K562 (cell line): ENCODE data around the gene PDLIM7. TPM values are rescaled to one million over a fixed set of nuclear protein-coding genes. Genes with fewer than 3 reads are reported as not detected.
A peak's percentile ranks its signal among the peaks of the same experiment; 100 is the strongest.

Source experiments
- ATF1 ChIP-seq, 2 experiments: fragments of 450-650 bp in 1 of 2; IDR thresholded peaks; 2 replicates each; pipeline ENCODE4 v1.6.1; 2016; ENCODE audit warnings: missing compliant biosample characterization in 1 of 2, missing genetic modification characterization in 1 of 2
- HMG20B ChIP-seq: fragments of 250-450 bp; sonication (Bioruptor Pico); IDR thresholded peaks from 2 replicates; pipeline ENCODE4 v1.5.0; 2021; ENCODE audit warnings: mild to moderate bottlenecking
- IRF1 ChIP-seq: sonication (generic); formaldehyde crosslinking; IDR thresholded peaks from 2 replicates; pipeline ENCODE4 v1.8.0; 2022; ENCODE audit warnings: missing genetic modification reagents, mild to moderate bottlenecking, borderline replicate concordance
- POLR2G ChIP-seq: fragments of 200-400 bp; formaldehyde crosslinking; IDR thresholded peaks from 2 replicates; pipeline ENCODE4 v1.6.1; 2017; ENCODE audit warnings: low read depth, mild to moderate bottlenecking, antibody characterized with exemption, low read length, moderate library complexity
- SOX6 ChIP-seq: fragments of 450-650 bp; IDR thresholded peaks from 2 replicates; pipeline ENCODE4 v1.6.1; 2014; ENCODE audit warnings: mild to moderate bottlenecking
- ZNF3 ChIP-seq: fragments of 250-450 bp; sonication (Bioruptor Pico); IDR thresholded peaks from 2 replicates; pipeline ENCODE4 v1.5.0; 2021; ENCODE audit warnings: mild to moderate bottlenecking, moderate library complexity
- polyA plus RNA-seq, 8 experiments: library from polyadenylated mRNA; depleted of rRNA in 4 of 8; stranded (reverse) in 5 of 8; unstranded in 3 of 8; fragments of >200 nt; fragmentation: Nextera tagmentation in 2 of 8; fragmentation: Illumina TruSeq in 1 of 8; extraction: Ambion mirVana in 2 of 8; extraction: Trizol in 1 of 8; gene quantifications; 2 replicates each; pipeline versions ENCODE4 v1.2.1 to v1.2.3, GENCODE V29; 2011 to 2014; ENCODE audit warnings: inconsistent platforms in 1 of 8, missing spikeins in 1 of 8
- total RNA-seq, 7 experiments: library from RNA; depleted of rRNA in 6 of 7; stranded (reverse); fragments of >200 nt in 6 of 7; fragmentation: Illumina TruSeq in 2 of 7; extraction: Trizol in 2 of 7; gene quantifications; 2 replicates each; pipeline versions ENCODE4 v1.2.1 to v1.2.3, GENCODE V29; 2011 to 2021; ENCODE audit warnings: low replicate concordance in 1 of 7
- TF ChIP-seq, protein P1 (sequence below): fragments of 200-800 bp; sonication (Bioruptor generic); IDR thresholded peaks from 2 replicates; pipeline ENCODE4 v1.6.1; 2016; ENCODE audit warnings: missing genetic modification characterization, missing compliant biosample characterization

Gene PDLIM7
- total and polyA plus RNA-seq, 9 of the 15 experiments (the other 6 are each of a cell fraction or from before 2014, with no cell fraction given): 2.1 to 124 (median 32.6) TPM

- TF ChIP-seq, protein P1, sequence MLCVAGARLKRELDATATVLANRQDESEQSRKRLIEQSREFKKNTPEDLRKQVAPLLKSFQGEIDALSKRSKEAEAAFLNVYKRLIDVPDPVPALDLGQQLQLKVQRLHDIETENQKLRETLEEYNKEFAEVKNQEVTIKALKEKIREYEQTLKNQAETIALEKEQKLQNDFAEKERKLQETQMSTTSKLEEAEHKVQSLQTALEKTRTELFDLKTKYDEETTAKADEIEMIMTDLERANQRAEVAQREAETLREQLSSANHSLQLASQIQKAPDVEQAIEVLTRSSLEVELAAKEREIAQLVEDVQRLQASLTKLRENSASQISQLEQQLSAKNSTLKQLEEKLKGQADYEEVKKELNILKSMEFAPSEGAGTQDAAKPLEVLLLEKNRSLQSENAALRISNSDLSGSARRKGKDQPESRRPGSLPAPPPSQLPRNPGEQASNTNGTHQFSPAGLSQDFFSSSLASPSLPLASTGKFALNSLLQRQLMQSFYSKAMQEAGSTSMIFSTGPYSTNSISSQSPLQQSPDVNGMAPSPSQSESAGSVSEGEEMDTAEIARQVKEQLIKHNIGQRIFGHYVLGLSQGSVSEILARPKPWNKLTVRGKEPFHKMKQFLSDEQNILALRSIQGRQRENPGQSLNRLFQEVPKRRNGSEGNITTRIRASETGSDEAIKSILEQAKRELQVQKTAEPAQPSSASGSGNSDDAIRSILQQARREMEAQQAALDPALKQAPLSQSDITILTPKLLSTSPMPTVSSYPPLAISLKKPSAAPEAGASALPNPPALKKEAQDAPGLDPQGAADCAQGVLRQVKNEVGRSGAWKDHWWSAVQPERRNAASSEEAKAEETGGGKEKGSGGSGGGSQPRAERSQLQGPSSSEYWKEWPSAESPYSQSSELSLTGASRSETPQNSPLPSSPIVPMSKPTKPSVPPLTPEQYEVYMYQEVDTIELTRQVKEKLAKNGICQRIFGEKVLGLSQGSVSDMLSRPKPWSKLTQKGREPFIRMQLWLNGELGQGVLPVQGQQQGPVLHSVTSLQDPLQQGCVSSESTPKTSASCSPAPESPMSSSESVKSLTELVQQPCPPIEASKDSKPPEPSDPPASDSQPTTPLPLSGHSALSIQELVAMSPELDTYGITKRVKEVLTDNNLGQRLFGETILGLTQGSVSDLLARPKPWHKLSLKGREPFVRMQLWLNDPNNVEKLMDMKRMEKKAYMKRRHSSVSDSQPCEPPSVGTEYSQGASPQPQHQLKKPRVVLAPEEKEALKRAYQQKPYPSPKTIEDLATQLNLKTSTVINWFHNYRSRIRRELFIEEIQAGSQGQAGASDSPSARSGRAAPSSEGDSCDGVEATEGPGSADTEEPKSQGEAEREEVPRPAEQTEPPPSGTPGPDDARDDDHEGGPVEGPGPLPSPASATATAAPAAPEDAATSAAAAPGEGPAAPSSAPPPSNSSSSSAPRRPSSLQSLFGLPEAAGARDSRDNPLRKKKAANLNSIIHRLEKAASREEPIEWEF (CRISPR knock-in tag): no peak
- TF ChIP-seq ZNF3 (CRISPR knock-in tag) (no peak), IRF1 (CRISPR knock-in tag) (no peak), POLR2G (peak; percentile 50), HMG20B (CRISPR knock-in tag) (no peak), SOX6 (no peak), ATF1 (CRISPR knock-in tag; IDR thresholded peaks at IDR 0.05) (no peak), ATF1 (tag; IDR thresholded peaks at IDR 0.05) (no peak)
- TF ChIP-seq, all 486 proteins: peak for 17
Observed at GRCh38 chr5:177444106-177445051, 53.0 kb downstream of the PDLIM7 start (continued).
